K562 (cell line): ENCODE data around the gene PAX8. TPM values are rescaled to one million over a fixed set of nuclear protein-coding genes. Genes with fewer than 3 reads are reported as not detected.
A peak's percentile ranks its signal among the peaks of the same experiment; 100 is the strongest.

Experiments used
- E2F6 ChIP-seq, 2 experiments: IDR thresholded peaks; 2 replicates each; pipeline ENCODE4 v1.6.1; 2011; ENCODE audit warnings: borderline replicate concordance in 1 of 2, control low read depth in 1 of 2, low read depth in 1 of 2, low read length in 1 of 2, mild to moderate bottlenecking in 1 of 2, mixed read lengths in 1 of 2, moderate library complexity in 1 of 2; ENCODE audit not compliant: insufficient read depth in 1 of 2, insufficient read length in 1 of 2, poor library complexity in 1 of 2, severe bottlenecking in 1 of 2; ENCODE audit errors: extremely low read depth in 1 of 2
- FOXA3 ChIP-seq, 2 experiments: fragments of 450-650 bp in 1 of 2; sonication (generic) in 1 of 2; formaldehyde crosslinking; IDR thresholded peaks in 1 of 2; conservative IDR thresholded peaks in 1 of 2; 2 replicates each; pipeline versions ENCODE4 v1.4.0 to v1.8.0; 2020 to 2022; ENCODE audit warnings: mild to moderate bottlenecking in 2 of 2, missing genetic modification reagents in 1 of 2
- MGA ChIP-seq: fragments of 450-650 bp; IDR thresholded peaks from 2 replicates; pipeline ENCODE4 v1.6.1; 2016; ENCODE audit warnings: mild to moderate bottlenecking, moderate library complexity
- MLLT1 ChIP-seq, 2 experiments: fragments of 450-650 bp; IDR thresholded peaks; 2 replicates each; pipeline ENCODE4 v1.6.1; 2016
- NCOR1 ChIP-seq: fragments of 450-650 bp; IDR thresholded peaks from 2 replicates; pipeline ENCODE4 v1.6.1; 2016; ENCODE audit warnings: mild to moderate bottlenecking, moderate library complexity
- USF1 ChIP-seq: sonication (generic); formaldehyde crosslinking; IDR thresholded peaks from 2 replicates; pipeline ENCODE4 v1.9.0; 2022; ENCODE audit warnings: mild to moderate bottlenecking, missing genetic modification reagents
- YY1 ChIP-seq, 3 experiments: IDR thresholded peaks; 2 replicates each; pipeline ENCODE4 v1.6.1; 2011; ENCODE audit warnings: low read length in 2 of 3, mild to moderate bottlenecking in 2 of 3, moderate library complexity in 2 of 3, borderline replicate concordance in 1 of 3, control low read depth in 1 of 3, low read depth in 1 of 3; ENCODE audit not compliant: insufficient read depth in 3 of 3, insufficient replicate concordance in 2 of 3, control insufficient read depth in 1 of 3, insufficient read length in 1 of 3; ENCODE audit errors: extremely low read depth in 1 of 3
- ZNF212 ChIP-seq: fragments of 450-650 bp; formaldehyde crosslinking; IDR thresholded peaks from 2 replicates; pipeline ENCODE4 v1.4.0; 2020; ENCODE audit warnings: mild to moderate bottlenecking
- polyA plus RNA-seq, 8 experiments: library from polyadenylated mRNA; depleted of rRNA in 4 of 8; stranded (reverse) in 5 of 8; unstranded in 3 of 8; fragments of >200 nt; fragmentation: Nextera tagmentation in 2 of 8; fragmentation: Illumina TruSeq in 1 of 8; extraction: Ambion mirVana in 2 of 8; extraction: Trizol in 1 of 8; gene quantifications; 2 replicates each; pipeline versions ENCODE4 v1.2.1 to v1.2.3, GENCODE V29; 2011 to 2014; ENCODE audit warnings: inconsistent platforms in 1 of 8, missing spikeins in 1 of 8
- total RNA-seq, 7 experiments: library from RNA; depleted of rRNA in 6 of 7; stranded (reverse); fragments of >200 nt in 6 of 7; fragmentation: Illumina TruSeq in 2 of 7; extraction: Trizol in 2 of 7; gene quantifications; 2 replicates each; pipeline versions ENCODE4 v1.2.1 to v1.2.3, GENCODE V29; 2011 to 2021; ENCODE audit warnings: low replicate concordance in 1 of 7

PAX8 gene
- total and polyA plus RNA-seq, 9 of the 15 experiments (the other 6 are each of a cell fraction or from before 2014, with no cell fraction given): 0.13 to 2.1 (median 0.51) TPM

GRCh38 chr2:113240915-113241911, 37.5 kb downstream of the PAX8 start (continued):
- no peak for TF ChIP-seq FOXA3 (CRISPR knock-in tag; conservative IDR thresholded peaks at IDR 0.05 in 1 of 2, IDR thresholded peaks at IDR 0.05 in 1 of 2)
- TF ChIP-seq YY1 (IDR thresholded peaks at IDR 0.05; ENCODE audit: borderline replicate concordance in 1 of 3, control insufficient read depth in 1 of 3, extremely low read depth in 1 of 3, insufficient read depth in 3 of 3, insufficient read length in 1 of 3, insufficient replicate concordance in 2 of 3, low read depth in 1 of 3, low read length in 2 of 3): no peak
- TF ChIP-seq NCOR1: peak; percentile 31; the same call in 1 of the 2 replicates
- TF ChIP-seq ZNF212 (CRISPR knock-in tag): no peak
- no peak for TF ChIP-seq USF1
- peak; percentile 50; the same call in 1 of the 2 replicates for TF ChIP-seq MGA
- TF ChIP-seq MLLT1 (IDR thresholded peaks at IDR 0.05): peak in 1 of 2 experiments; percentile 34; a peak in 1 of 4 replicates
- peak in 1 of 2 experiments; percentile 63 for TF ChIP-seq E2F6 (IDR thresholded peaks at IDR 0.05; ENCODE audit: borderline replicate concordance in 1 of 2, extremely low read depth in 1 of 2, insufficient read depth in 1 of 2, insufficient read length in 1 of 2, low read depth in 1 of 2, low read length in 1 of 2, poor library complexity in 1 of 2, severe bottlenecking in 1 of 2)
